ENCODE data around the gene GHR.

DNA sequence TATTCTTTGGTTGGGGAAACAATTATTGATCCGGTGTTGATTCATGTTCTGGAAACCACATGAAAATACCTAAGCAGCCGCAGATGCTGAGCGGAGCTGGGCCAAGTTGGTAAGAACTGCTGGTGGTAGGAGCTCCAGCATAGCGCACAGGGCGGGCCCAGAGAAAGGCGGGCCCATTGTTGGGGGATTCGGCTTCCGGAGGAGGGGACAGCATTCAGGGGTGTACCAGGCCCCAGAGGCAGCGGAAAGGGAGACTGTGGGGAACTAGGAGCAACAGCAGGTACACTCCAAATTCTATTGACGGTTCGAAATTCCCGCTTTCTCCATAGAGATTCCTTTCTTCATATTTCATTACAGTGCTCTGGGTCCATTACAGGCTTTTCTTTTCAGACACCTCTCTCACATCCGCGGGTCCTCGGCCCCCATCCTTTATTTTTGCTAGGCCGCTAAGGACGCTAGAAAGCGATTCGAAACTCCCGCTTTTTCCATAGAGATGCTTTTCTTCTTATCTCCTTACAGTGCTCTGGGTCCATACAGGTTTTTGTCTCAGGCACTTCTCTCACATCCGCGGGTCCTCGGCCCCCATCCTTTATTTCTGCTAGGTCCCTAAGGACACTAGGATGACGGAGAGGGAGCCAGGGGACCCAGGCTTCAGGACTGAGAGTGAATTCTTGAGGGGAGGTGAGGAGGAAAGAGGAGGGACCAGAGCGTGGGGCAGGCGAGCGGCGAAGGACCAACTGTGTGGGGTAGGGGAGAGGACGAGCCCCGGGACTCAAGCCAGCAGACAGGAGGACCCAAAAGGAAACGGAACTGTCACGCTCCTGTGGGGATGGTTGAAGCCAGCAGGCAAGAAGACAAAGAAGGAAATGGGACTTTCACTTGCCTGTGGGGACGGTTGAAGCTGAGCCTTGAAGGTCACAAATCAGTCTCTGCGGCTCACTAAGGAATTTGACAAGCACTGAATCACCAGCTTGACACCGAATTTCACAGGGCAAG, 333.7 kb downstream of the GHR start, which contains the start of gene CCDC152:
- TF ChIP-seq, protein P1, sequence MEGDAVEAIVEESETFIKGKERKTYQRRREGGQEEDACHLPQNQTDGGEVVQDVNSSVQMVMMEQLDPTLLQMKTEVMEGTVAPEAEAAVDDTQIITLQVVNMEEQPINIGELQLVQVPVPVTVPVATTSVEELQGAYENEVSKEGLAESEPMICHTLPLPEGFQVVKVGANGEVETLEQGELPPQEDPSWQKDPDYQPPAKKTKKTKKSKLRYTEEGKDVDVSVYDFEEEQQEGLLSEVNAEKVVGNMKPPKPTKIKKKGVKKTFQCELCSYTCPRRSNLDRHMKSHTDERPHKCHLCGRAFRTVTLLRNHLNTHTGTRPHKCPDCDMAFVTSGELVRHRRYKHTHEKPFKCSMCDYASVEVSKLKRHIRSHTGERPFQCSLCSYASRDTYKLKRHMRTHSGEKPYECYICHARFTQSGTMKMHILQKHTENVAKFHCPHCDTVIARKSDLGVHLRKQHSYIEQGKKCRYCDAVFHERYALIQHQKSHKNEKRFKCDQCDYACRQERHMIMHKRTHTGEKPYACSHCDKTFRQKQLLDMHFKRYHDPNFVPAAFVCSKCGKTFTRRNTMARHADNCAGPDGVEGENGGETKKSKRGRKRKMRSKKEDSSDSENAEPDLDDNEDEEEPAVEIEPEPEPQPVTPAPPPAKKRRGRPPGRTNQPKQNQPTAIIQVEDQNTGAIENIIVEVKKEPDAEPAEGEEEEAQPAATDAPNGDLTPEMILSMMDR (IDR thresholded peaks at IDR 0.05 in 4 of 5, conservative IDR thresholded peaks at IDR 0.05 in 1 of 5), result no peak
- TF ChIP-seq POLR2A (IDR thresholded peaks at IDR 0.05), result no peak
